GM19468 (cell line): ENCODE measurements around the gene SPATA16.
"Not testable (repeated sequence)": the region's sequence is repeated elsewhere in the genome, so short reads cannot be mapped to it uniquely, and the experiment has no call there.

Source experiments
- ATAC-seq: cut with Tn5 transposase; IDR thresholded peaks from one replicate; pipeline ENCODE4 v1.9.1; 2021; ENCODE audit warnings: mild to moderate bottlenecking, moderate library complexity, moderate number of reproducible peaks; ENCODE audit not compliant: unreplicated experiment; ENCODE audit errors: extremely low read depth

SPATA16 gene

GRCh38 chr3:173140986-173141385 is at the start of gene SPATA16:
SPATA16 (minus strand) TSS chr3:173141235; CDS start chr3:173117731, 23,504 bp downstream.
- no peak for ATAC-seq

GRCh38 chr3:173183022-173183421 is 42.0 kb upstream of the SPATA16 start:
- not testable (repeated sequence) for ATAC-seq

- no peak for ATAC-seq
Measured at GRCh38 chr3:173173652-173174051, 32.6 kb upstream of the SPATA16 start.

- ATAC-seq = not testable (repeated sequence)
Measured at GRCh38 chr3:173159139-173159538, 18.1 kb upstream of the SPATA16 start.

GRCh38 chr3:173156533-173156932 is 15.5 kb upstream of the SPATA16 start:
- ATAC-seq = not testable (repeated sequence)

- ATAC-seq = no peak
Measured at GRCh38 chr3:173153631-173154030, 12.6 kb upstream of the SPATA16 start.

GRCh38 chr3:173139420-173139819 is 1.6 kb downstream of the SPATA16 start:
- no peak for ATAC-seq

- no peak for ATAC-seq
Measured at GRCh38 chr3:173138026-173138425, 3.0 kb downstream of the SPATA16 start.

- no peak for ATAC-seq
Measured at GRCh38 chr3:173135059-173135458, 6.0 kb downstream of the SPATA16 start.

- no peak for ATAC-seq
Measured at GRCh38 chr3:173128633-173129032, 12.4 kb downstream of the SPATA16 start.

- ATAC-seq = no peak
Measured at GRCh38 chr3:173111321-173111720, 29.7 kb downstream of the SPATA16 start.

GRCh38 chr3:173109143-173109542 is 31.9 kb downstream of the SPATA16 start:
- ATAC-seq = no peak

- no peak for ATAC-seq
Measured at GRCh38 chr3:173103469-173103868, 37.6 kb downstream of the SPATA16 start.

GRCh38 chr3:173098959-173099358 is 42.1 kb downstream of the SPATA16 start:
- no peak for ATAC-seq

GRCh38 chr3:173096994-173097785 is 43.8 kb downstream of the SPATA16 start:
- ATAC-seq = no peak

- no peak for ATAC-seq
Measured at GRCh38 chr3:173096140-173096539, 44.9 kb downstream of the SPATA16 start.

- ATAC-seq = no peak
Measured at GRCh38 chr3:173092038-173092437, 49.0 kb downstream of the SPATA16 start.

- no peak for ATAC-seq
Measured at GRCh38 chr3:173090492-173090891, 50.5 kb downstream of the SPATA16 start.

- ATAC-seq = no peak
Measured at GRCh38 chr3:173089283-173089682, 51.8 kb downstream of the SPATA16 start.

- ATAC-seq = no peak
Measured at GRCh38 chr3:173078525-173078924, 62.5 kb downstream of the SPATA16 start.

GRCh38 chr3:173066044-173067004 is 74.7 kb downstream of the SPATA16 start:
- no peak for ATAC-seq
